ENCODE data around the gene ELOA.
A peak's percentile ranks its signal among the peaks of the same experiment; 100 is the strongest.
"Not testable (repeated sequence)": the region's sequence is repeated elsewhere in the genome, so short reads cannot be mapped to it uniquely, and the experiment has no call there.

The ELOA gene

GRCh38 chr1:23790696-23791515 is 47.6 kb downstream of the ELOA start, which contains the start of gene LYPLA2:
TSS of gene LYPLA2 (plus strand) at chr1:23791145. CDS start at chr1:23792683, 1,538 bp downstream.
- DNase-seq: peak; percentile 77

- DNase-seq: no peak
These were observed 48.3 kb downstream of the ELOA start for GRCh38 chr1:23791516-23792047.

GRCh38 chr1:23792151-23792945 is 49.1 kb downstream of the ELOA start:
- DNase-seq: no peak

GRCh38 chr1:23793018-23793781 is 49.9 kb downstream of the ELOA start:
- no peak for DNase-seq

- DNase-seq: no peak
These were observed 50.8 kb downstream of the ELOA start for GRCh38 chr1:23793861-23794731.

- DNase-seq: not testable (repeated sequence)
These were observed 51.5 kb downstream of the ELOA start for GRCh38 chr1:23794732-23795182.

- no peak for DNase-seq
These were observed 52.6 kb downstream of the ELOA start for GRCh38 chr1:23795676-23796465.

- no peak for DNase-seq
These were observed 53.4 kb downstream of the ELOA start for GRCh38 chr1:23796466-23797271.

GRCh38 chr1:23797478-23798448 is 54.5 kb downstream of the ELOA start:
- DNase-seq: no peak

GRCh38 chr1:23798662-23799142 is 55.4 kb downstream of the ELOA start:
- DNase-seq: no peak

GRCh38 chr1:23799255-23799569 is 55.9 kb downstream of the ELOA start:
- no peak for DNase-seq

GRCh38 chr1:23799570-23800399 is 56.5 kb downstream of the ELOA start:
- no peak for DNase-seq

- peak; percentile 91 for DNase-seq
These were observed 57.4 kb downstream of the ELOA start, which contains the start of gene GALE for GRCh38 chr1:23800400-23801337. TSS of gene GALE (minus strand) at chr1:23800754. CDS start at chr1:23799007, 1,747 bp downstream.

GRCh38 chr1:23801338-23801748 is 58.1 kb downstream of the ELOA start:
- DNase-seq: no peak

GRCh38 chr1:23801876-23802275 is 58.6 kb downstream of the ELOA start:
- DNase-seq: no peak

GRCh38 chr1:23802809-23803342 is 59.6 kb downstream of the ELOA start:
- DNase-seq: not testable (repeated sequence)

Measured in GDM1 (cell line).